Measurements from ENCODE around the gene RGPD6. TPM values are rescaled to one million over a fixed set of nuclear protein-coding genes. Genes with fewer than 3 reads are reported as not detected.
"Not testable (repeated sequence)": the region's sequence is repeated elsewhere in the genome, so short reads cannot be mapped to it uniquely, and the experiment has no call there.

RGPD6 gene
- total RNA-seq, 2 experiments from 2014 or later, result 5.1 to 9.4 TPM

DNA sequence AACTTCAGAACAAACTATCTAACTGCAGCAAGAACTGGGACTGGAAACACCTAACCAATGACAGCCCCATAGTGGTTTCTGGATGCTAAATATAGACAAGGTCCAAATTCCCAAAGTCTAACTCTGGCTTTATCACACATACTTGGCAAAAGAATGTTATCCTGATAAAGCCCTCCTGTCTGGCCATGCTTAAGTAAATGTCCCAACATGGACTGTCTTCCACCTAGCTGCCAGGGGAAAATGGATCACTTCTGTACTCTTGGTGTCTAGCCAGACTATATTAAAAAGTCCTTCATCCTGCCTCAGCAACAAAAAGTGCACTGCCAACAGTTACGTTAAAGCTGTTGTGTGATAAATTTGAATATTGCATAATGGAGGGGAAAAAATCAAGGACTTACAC, 11.5 kb upstream of the RGPD6 start:
- intact Hi-C loops (cut with micrococcal nuclease); POLR2A ChIA-PET; H3K27me3 Mint-ChIP-seq; H3K4me3 Mint-ChIP-seq; H3K36me3 Mint-ChIP-seq; H3K9me3 Mint-ChIP-seq; H3K4me1 Mint-ChIP-seq (ENCODE audit: low read depth); H3K27ac Mint-ChIP-seq; CTCF ChIA-PET; DNase-seq: not testable (repeated sequence)

DNA sequence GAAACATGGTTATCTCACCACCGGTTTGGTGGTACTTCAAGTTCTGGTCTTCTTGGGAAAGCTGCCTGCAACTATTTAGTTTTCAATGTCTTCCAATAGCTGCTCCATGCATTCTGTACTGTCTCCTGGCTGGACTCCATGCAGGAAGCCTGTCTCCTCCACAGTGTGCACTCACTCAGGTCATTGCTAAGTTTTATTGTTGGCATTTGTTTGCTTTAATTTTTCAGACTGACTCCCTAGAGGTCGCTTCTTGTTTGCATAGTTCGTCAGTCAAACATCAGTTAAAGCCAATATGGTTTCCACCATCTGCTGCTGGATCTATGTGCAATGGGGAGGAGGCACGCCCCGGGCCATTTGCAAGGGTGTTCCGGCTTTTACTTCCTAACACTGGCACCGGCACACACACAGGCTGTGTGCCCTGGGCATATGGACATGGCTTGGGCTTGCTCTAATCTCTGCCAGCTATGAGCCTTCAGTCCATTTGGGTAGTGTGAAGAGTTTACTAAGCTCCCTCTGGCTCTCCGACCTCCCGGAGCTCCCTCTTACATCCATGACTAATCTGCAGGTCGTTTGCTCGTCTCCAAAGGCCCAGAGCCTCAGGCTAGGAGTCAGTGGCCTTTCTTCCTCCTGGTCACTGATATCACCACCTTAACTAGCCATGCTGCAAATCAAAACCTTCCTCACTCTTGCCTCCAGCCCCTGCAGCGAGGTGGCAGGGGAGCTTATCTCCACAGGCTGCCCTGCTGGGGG, 2.4 kb upstream of the RGPD6 start:
- H3K27me3 Mint-ChIP-seq; H3K4me3 Mint-ChIP-seq; H3K4me1 Mint-ChIP-seq (ENCODE audit: low read depth); H3K9me3 Mint-ChIP-seq; DNase-seq; intact Hi-C loops (cut with micrococcal nuclease); H3K36me3 Mint-ChIP-seq; CTCF ChIA-PET; POLR2A ChIA-PET; H3K27ac Mint-ChIP-seq: not testable (repeated sequence)

DNA sequence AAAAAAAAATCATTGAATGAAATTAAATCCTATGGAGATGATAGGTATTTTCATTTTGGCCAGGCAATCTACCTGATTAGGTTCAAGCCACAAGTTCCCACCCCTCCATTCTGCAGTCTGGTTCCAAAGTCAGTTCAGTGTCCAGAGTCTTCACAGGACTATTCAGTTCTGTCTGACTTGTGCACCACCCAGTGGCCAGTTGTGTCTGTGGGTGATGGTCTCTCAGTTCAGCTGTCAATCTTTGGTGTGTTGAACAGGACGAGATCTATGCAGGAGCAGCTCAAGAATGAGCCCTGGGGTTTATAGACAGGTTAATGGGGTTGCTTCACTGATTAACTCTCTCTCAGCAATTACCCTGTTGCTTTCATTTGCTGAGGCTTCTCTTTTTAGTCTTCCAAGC, 1.4 kb upstream of the RGPD6 start:
- intact Hi-C loops (cut with micrococcal nuclease); H3K36me3 Mint-ChIP-seq; CTCF ChIA-PET; H3K9me3 Mint-ChIP-seq; H3K27me3 Mint-ChIP-seq; H3K4me3 Mint-ChIP-seq; H3K27ac Mint-ChIP-seq; DNase-seq; H3K4me1 Mint-ChIP-seq (ENCODE audit: low read depth); POLR2A ChIA-PET: not testable (repeated sequence)

GRCh38 chr2:110499755-110500377, 77.2 kb downstream of the RGPD6 start:
- H3K27me3 Mint-ChIP-seq; H3K4me1 Mint-ChIP-seq (ENCODE audit: low read depth); H3K9me3 Mint-ChIP-seq; CTCF ChIA-PET; H3K27ac Mint-ChIP-seq; intact Hi-C loops (cut with micrococcal nuclease); DNase-seq; H3K36me3 Mint-ChIP-seq; POLR2A ChIA-PET; H3K4me3 Mint-ChIP-seq: not testable (repeated sequence)

- H3K36me3 Mint-ChIP-seq; H3K27me3 Mint-ChIP-seq; POLR2A ChIA-PET; H3K27ac Mint-ChIP-seq; H3K4me3 Mint-ChIP-seq; intact Hi-C loops (cut with micrococcal nuclease); CTCF ChIA-PET; DNase-seq; H3K4me1 Mint-ChIP-seq (ENCODE audit: low read depth); H3K9me3 Mint-ChIP-seq: not testable (repeated sequence)
Observed at GRCh38 chr2:110496027-110496426, 81.0 kb downstream of the RGPD6 start.

GRCh38 chr2:110494488-110494887, 82.5 kb downstream of the RGPD6 start:
- H3K4me1 Mint-ChIP-seq (ENCODE audit: low read depth); H3K9me3 Mint-ChIP-seq; POLR2A ChIA-PET; H3K4me3 Mint-ChIP-seq; H3K27ac Mint-ChIP-seq; CTCF ChIA-PET; H3K36me3 Mint-ChIP-seq; DNase-seq; H3K27me3 Mint-ChIP-seq; intact Hi-C loops (cut with micrococcal nuclease): not testable (repeated sequence)

GRCh38 chr2:110488991-110489390, 88.0 kb downstream of the RGPD6 start:
- H3K36me3 Mint-ChIP-seq; H3K4me3 Mint-ChIP-seq; H3K27ac Mint-ChIP-seq; H3K4me1 Mint-ChIP-seq (ENCODE audit: low read depth); DNase-seq; POLR2A ChIA-PET; H3K27me3 Mint-ChIP-seq; H3K9me3 Mint-ChIP-seq; intact Hi-C loops (cut with micrococcal nuclease); CTCF ChIA-PET: not testable (repeated sequence)

- POLR2A ChIA-PET; H3K36me3 Mint-ChIP-seq; intact Hi-C loops (cut with micrococcal nuclease); CTCF ChIA-PET; DNase-seq; H3K27ac Mint-ChIP-seq; H3K9me3 Mint-ChIP-seq; H3K4me1 Mint-ChIP-seq (ENCODE audit: low read depth); H3K27me3 Mint-ChIP-seq; H3K4me3 Mint-ChIP-seq: not testable (repeated sequence)
Observed at GRCh38 chr2:110482697-110483096, 94.3 kb downstream of the RGPD6 start.

- H3K27ac Mint-ChIP-seq; H3K4me1 Mint-ChIP-seq (ENCODE audit: low read depth); DNase-seq; H3K4me3 Mint-ChIP-seq; H3K36me3 Mint-ChIP-seq; H3K27me3 Mint-ChIP-seq; CTCF ChIA-PET; intact Hi-C loops (cut with micrococcal nuclease); POLR2A ChIA-PET; H3K9me3 Mint-ChIP-seq: not testable (repeated sequence)
Observed at GRCh38 chr2:110481200-110481599, 95.8 kb downstream of the RGPD6 start.

GRCh38 chr2:110480084-110480483, 96.9 kb downstream of the RGPD6 start:
- intact Hi-C loops (cut with micrococcal nuclease); H3K27ac Mint-ChIP-seq; H3K27me3 Mint-ChIP-seq; H3K9me3 Mint-ChIP-seq; H3K4me1 Mint-ChIP-seq (ENCODE audit: low read depth); H3K36me3 Mint-ChIP-seq; CTCF ChIA-PET; POLR2A ChIA-PET; H3K4me3 Mint-ChIP-seq; DNase-seq: not testable (repeated sequence)

- H3K27ac Mint-ChIP-seq; H3K36me3 Mint-ChIP-seq; H3K27me3 Mint-ChIP-seq; H3K4me1 Mint-ChIP-seq (ENCODE audit: low read depth); DNase-seq; CTCF ChIA-PET; H3K4me3 Mint-ChIP-seq; intact Hi-C loops (cut with micrococcal nuclease); POLR2A ChIA-PET; H3K9me3 Mint-ChIP-seq: not testable (repeated sequence)
Observed at GRCh38 chr2:110477370-110477769, 99.7 kb downstream of the RGPD6 start.

- intact Hi-C loops (cut with micrococcal nuclease); H3K27me3 Mint-ChIP-seq; DNase-seq; CTCF ChIA-PET; H3K4me1 Mint-ChIP-seq (ENCODE audit: low read depth); POLR2A ChIA-PET; H3K4me3 Mint-ChIP-seq; H3K9me3 Mint-ChIP-seq; H3K27ac Mint-ChIP-seq; H3K36me3 Mint-ChIP-seq: not testable (repeated sequence)
Observed at GRCh38 chr2:110476952-110477351, 100.1 kb downstream of the RGPD6 start.

DNA sequence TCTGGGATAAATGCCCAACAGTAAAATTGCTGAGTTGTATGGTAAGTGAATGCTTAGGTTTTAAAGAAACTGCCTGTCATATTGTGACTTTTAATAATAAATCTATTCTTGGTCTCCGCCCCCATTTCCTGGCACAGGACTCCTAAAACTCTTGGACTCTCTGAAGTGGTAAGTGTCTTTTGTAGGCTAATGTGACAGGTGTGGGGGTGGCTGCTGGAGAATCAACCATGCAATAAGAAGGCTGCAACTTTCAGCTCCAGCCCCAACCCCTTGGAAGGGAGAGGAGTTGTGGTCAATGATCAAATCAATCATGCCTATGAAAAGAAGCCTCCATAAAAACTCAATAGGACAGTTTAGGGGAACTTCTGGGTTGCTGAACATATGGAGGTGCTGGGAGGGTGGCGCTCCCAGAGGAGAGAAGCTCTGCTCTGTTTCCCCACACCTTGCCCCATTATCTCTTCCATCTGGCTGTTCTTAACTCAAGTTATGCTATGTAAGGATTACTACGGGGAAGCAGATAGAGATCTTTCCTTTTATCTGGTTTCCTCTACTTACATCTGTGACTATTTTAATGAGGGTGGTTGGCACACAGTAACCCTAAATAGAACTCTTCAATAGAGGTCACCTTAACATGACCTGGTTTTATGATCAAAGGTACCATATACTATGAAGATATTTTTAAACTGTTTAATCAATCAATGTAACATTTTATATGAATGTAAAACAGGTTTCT, 101.2 kb downstream of the RGPD6 start:
- H3K4me3 Mint-ChIP-seq; intact Hi-C loops (cut with micrococcal nuclease); POLR2A ChIA-PET; H3K27me3 Mint-ChIP-seq; H3K4me1 Mint-ChIP-seq (ENCODE audit: low read depth); H3K27ac Mint-ChIP-seq; H3K9me3 Mint-ChIP-seq; CTCF ChIA-PET; DNase-seq; H3K36me3 Mint-ChIP-seq: not testable (repeated sequence)

Data from activated CD4-positive, alpha-beta memory T cell treated with anti-CD3 and anti-CD28 coated beads for 36 hours (primary cell).